H9 (cell line): Measurements from ENCODE around the gene ZNF319. TPM values are rescaled to one million over a fixed set of nuclear protein-coding genes. Genes with fewer than 3 reads are reported as not detected.

Experiments
- DNase-seq: peaks from one replicate; pipeline ENCODE4 v3.0.0-alpha.2; 2017
- H2AFZ ChIP-seq: one replicate; pipeline ENCODE4 v1.6.1; 2013; ENCODE audit warnings: mild to moderate bottlenecking, low read length, control low read depth, moderate library complexity
- H2AK5ac ChIP-seq: 2 replicates; pipeline ENCODE4 v1.6.1; 2013; ENCODE audit warnings: low read length, control low read depth, mixed read lengths; ENCODE audit not compliant: insufficient read length
- H2BK120ac ChIP-seq: one replicate; pipeline ENCODE4 v1.6.1; 2013; ENCODE audit warnings: low read depth, mild to moderate bottlenecking, low read length, control low read depth, inconsistent platforms; ENCODE audit not compliant: poor library complexity, severe bottlenecking
- H2BK12ac ChIP-seq: 2 replicates; pipeline ENCODE4 v1.6.1; 2013; ENCODE audit warnings: low read length, control low read depth, mixed read lengths, low read depth; ENCODE audit not compliant: insufficient read length
- H2BK15ac ChIP-seq: 2 replicates; pipeline ENCODE4 v1.6.1; 2013; ENCODE audit warnings: low read depth, low read length, control low read depth
- H2BK20ac ChIP-seq: one replicate; pipeline ENCODE4 v1.6.1; 2013; ENCODE audit warnings: low read depth, mild to moderate bottlenecking, low read length, control low read depth, inconsistent platforms; ENCODE audit not compliant: poor library complexity, severe bottlenecking
- H2BK5ac ChIP-seq: 2 replicates; pipeline ENCODE4 v1.6.1; 2013; ENCODE audit warnings: low read length, control low read depth, mixed read lengths; ENCODE audit not compliant: insufficient read length
- H3K14ac ChIP-seq: 2 replicates; pipeline ENCODE4 v1.6.1; 2013; ENCODE audit warnings: low read length, control low read depth; ENCODE audit not compliant: insufficient read depth
- H3K18ac ChIP-seq: 2 replicates; pipeline ENCODE4 v1.6.1; 2013; ENCODE audit warnings: low read depth, mild to moderate bottlenecking, mixed read lengths, low read length, control low read depth; ENCODE audit not compliant: insufficient read length
- H3K23ac ChIP-seq: 2 replicates; pipeline ENCODE4 v1.6.1; 2013; ENCODE audit warnings: low read length, control low read depth, mixed read lengths, low read depth; ENCODE audit not compliant: insufficient read length
- H3K23me2 ChIP-seq: 2 replicates; pipeline ENCODE4 v1.6.1; 2013; ENCODE audit warnings: low read depth, mild to moderate bottlenecking, mixed read lengths, low read length, control low read depth; ENCODE audit not compliant: insufficient read length, poor library complexity, severe bottlenecking
- H3K27ac ChIP-seq: 2 replicates; pipeline ENCODE4 v1.5.1; 2013; ENCODE audit warnings: low read length, control low read depth, mixed read lengths, low read depth; ENCODE audit not compliant: insufficient read length
- H3K27me3 ChIP-seq: 2 replicates; pipeline ENCODE4 v1.6.1; 2013; ENCODE audit warnings: low read length, control low read depth, inconsistent platforms; ENCODE audit not compliant: insufficient read depth
- H3K4ac ChIP-seq: 2 replicates; pipeline ENCODE4 v1.6.1; 2013; ENCODE audit warnings: low read depth, mild to moderate bottlenecking, control low read depth, inconsistent platforms, low read length, moderate library complexity
- H3K4me1 ChIP-seq: 2 replicates; pipeline ENCODE4 v1.6.1; 2013; ENCODE audit warnings: low read length, control low read depth, inconsistent platforms; ENCODE audit not compliant: insufficient read depth
- H3K4me2 ChIP-seq: 2 replicates; pipeline ENCODE4 v1.6.1; 2013; ENCODE audit warnings: low read length, control low read depth, mixed read lengths; ENCODE audit not compliant: insufficient read length, insufficient read depth
- H3K56ac ChIP-seq: 2 replicates; pipeline ENCODE4 v1.6.1; 2013; ENCODE audit warnings: low read depth, mild to moderate bottlenecking, mixed read lengths, low read length, control low read depth; ENCODE audit not compliant: insufficient read length
- H3K79me1 ChIP-seq: 2 replicates; pipeline ENCODE4 v1.6.1; 2013; ENCODE audit warnings: low read depth, mild to moderate bottlenecking, moderate library complexity, low read length, control low read depth, inconsistent platforms; ENCODE audit not compliant: insufficient read depth, poor library complexity, severe bottlenecking
- H3K79me2 ChIP-seq: 2 replicates; pipeline ENCODE4 v1.6.1; 2013; ENCODE audit warnings: low read length, control low read depth, inconsistent platforms; ENCODE audit not compliant: insufficient read depth
- H3K9ac ChIP-seq: 2 replicates; pipeline ENCODE4 v1.6.1; 2013; ENCODE audit warnings: low read length, control low read depth, mixed read lengths; ENCODE audit not compliant: insufficient read length; ENCODE audit errors: extremely low read depth
- H3K9me3 ChIP-seq: one replicate; pipeline ENCODE4 v1.6.1; 2013; ENCODE audit warnings: low read depth, low read length, inconsistent platforms; ENCODE audit not compliant: control insufficient read depth
- H3T11ph ChIP-seq: one replicate; pipeline ENCODE4 v1.6.1; 2013; ENCODE audit warnings: mild to moderate bottlenecking, low read length, control low read depth, inconsistent platforms
- H4K20me1 ChIP-seq: one replicate; pipeline ENCODE4 v1.6.1; 2013; ENCODE audit not compliant: control insufficient read depth, insufficient read length, insufficient read depth
- H4K5ac ChIP-seq: 2 replicates; pipeline ENCODE4 v1.6.1; 2013; ENCODE audit warnings: low read depth, mild to moderate bottlenecking, mixed read lengths, low read length, control low read depth; ENCODE audit not compliant: insufficient read length
- H4K8ac ChIP-seq: replicated peaks from 2 replicates; pipeline ENCODE4 v1.6.1; 2013; ENCODE audit warnings: low read length, control low read depth, mixed read lengths, low read depth; ENCODE audit not compliant: insufficient read length
- H4K91ac ChIP-seq: 2 replicates; pipeline ENCODE4 v1.6.1; 2013; ENCODE audit warnings: low read depth, mild to moderate bottlenecking, moderate library complexity, mixed read lengths, low read length, control low read depth; ENCODE audit not compliant: insufficient read length
- H3K27ac Mint-ChIP-seq, 3 experiments: 2 replicates in 2 of 3; 3 replicates in 1 of 3; pipeline ENCODE4 v1.8.0; 2020 to 2021; ENCODE audit warnings: mixed read lengths in 3 of 3, mild to moderate bottlenecking in 1 of 3, moderate library complexity in 1 of 3
- H3K27me3 Mint-ChIP-seq: 2 replicates; pipeline ENCODE4 v1.8.0; 2021; ENCODE audit warnings: low read depth, mild to moderate bottlenecking, moderate library complexity, mixed read lengths
- H3K36me3 Mint-ChIP-seq, 3 experiments: 2 replicates in 2 of 3; 3 replicates in 1 of 3; pipeline ENCODE4 v1.8.0; 2020 to 2021; ENCODE audit warnings: low read depth in 3 of 3, mixed read lengths in 3 of 3; ENCODE audit not compliant: insufficient read depth in 1 of 3
- H3K4me1 Mint-ChIP-seq, 2 experiments: 2 replicates each; pipeline ENCODE4 v1.8.0; 2020; ENCODE audit warnings: mixed read lengths in 2 of 2
- H3K4me3 Mint-ChIP-seq, 2 experiments: 2 replicates in 1 of 2; 3 replicates in 1 of 2; pipeline ENCODE4 v1.8.0; 2020 to 2021; ENCODE audit warnings: mild to moderate bottlenecking in 2 of 2, mixed read lengths in 2 of 2, moderate library complexity in 1 of 2
- H3K9me3 Mint-ChIP-seq, 2 experiments: 2 replicates in 1 of 2; 3 replicates in 1 of 2; pipeline ENCODE4 v1.8.0; 2020; ENCODE audit warnings: mild to moderate bottlenecking in 2 of 2, mixed read lengths in 2 of 2, moderate library complexity in 1 of 2
- WGBS: extraction: QIAGEN DNeasy Blood & Tissue Kit; methylation state at CpG from one replicate; pipeline ENCODE4 v1.1.7; 2013; ENCODE audit warnings: missing lambda C conversion rate, low lambda C conversion rate, mixed read lengths; ENCODE audit not compliant: insufficient read length; ENCODE audit errors: extremely low coverage; 5-methylcytosine and 5-hydroxymethylcytosine counted together
- total RNA-seq: library from RNA; stranded (reverse); gene quantifications from 2 replicates; pipeline ENCODE4 v1.2.1, GENCODE V29; 2021
- TF ChIP-seq, protein P1 (sequence below): fragments of 200-600 bp; sonication (generic); conservative IDR thresholded peaks from 3 replicates; pipeline ENCODE4 v1.8.0; 2021; ENCODE audit warnings: antibody characterized with exemption, mild to moderate bottlenecking

Gene ZNF319
- total RNA-seq, 1 experiment from 2014 or later: 5.6 TPM

DNA sequence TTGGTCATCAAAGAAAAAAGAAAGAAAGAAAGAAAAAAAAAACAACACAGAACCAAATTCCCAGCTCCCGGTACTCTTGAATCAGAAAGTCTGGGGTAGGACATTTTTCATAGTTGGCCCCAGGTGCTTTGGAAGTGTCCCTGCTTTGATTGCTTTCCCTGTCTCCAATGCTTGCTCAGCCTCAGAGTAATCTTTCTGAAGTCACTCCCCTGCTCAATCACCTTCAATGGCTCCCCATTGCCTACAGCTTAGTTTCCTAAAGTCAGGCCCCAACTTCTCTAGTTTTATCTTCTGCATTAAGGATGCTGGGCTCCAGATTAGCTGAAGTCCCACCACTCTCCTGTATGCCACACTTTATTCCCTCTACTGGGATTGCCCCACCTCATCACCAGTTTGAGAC lies 46.6 kb downstream of the ZNF319 start:
- Mint-ChIP-seq H3K36me3 (no peaks in the 10 kb centered on the region), H3K4me3 (no peak overlapping the region), H3K27ac (no peak overlapping the region), H3K27me3 (no peaks in the 10 kb centered on the region; the same call in 1 of the 2 replicates), H3K4me1 (peaks cover 16 to 27% of the 10 kb centered on the region in 2 experiments; a peak in 3 of 4 replicates), H3K9me3 (no peaks in the 10 kb centered on the region)
- Histone ChIP-seq H3K4me2 (no peak overlapping the region), H2BK5ac (no peak overlapping the region), H2AFZ (no peak overlapping the region), H3K18ac (no peak overlapping the region), H3K9ac (no peak overlapping the region), H3K4me1 (no peaks in the 10 kb centered on the region), H3K4ac (no peak overlapping the region), H3K9me3 (no peaks in the 10 kb centered on the region), H4K20me1 (no peaks in the 10 kb centered on the region), H2BK20ac (no peak overlapping the region), H3K79me1 (no peaks in the 10 kb centered on the region), H3K27ac (no peak overlapping the region), H4K8ac (no peak overlapping the region), H3K27me3 (no peaks in the 10 kb centered on the region), H2BK12ac (no peak overlapping the region), H4K5ac (no peak overlapping the region), H3K23me2 (no peaks in the 10 kb centered on the region), H3K56ac (no peak overlapping the region), H3K14ac (no peak overlapping the region), H4K91ac (no peak overlapping the region), H3K79me2 (no peaks in the 10 kb centered on the region), H3K23ac (no peak overlapping the region), H2AK5ac (no peak overlapping the region), H3T11ph (no peak overlapping the region), H2BK120ac (no peak overlapping the region), H2BK15ac (no peak overlapping the region)
- no CpG with 5 or more reads among the region's 1 CpG for WGBS
- no peak for DNase-seq
- TF ChIP-seq, protein P1, sequence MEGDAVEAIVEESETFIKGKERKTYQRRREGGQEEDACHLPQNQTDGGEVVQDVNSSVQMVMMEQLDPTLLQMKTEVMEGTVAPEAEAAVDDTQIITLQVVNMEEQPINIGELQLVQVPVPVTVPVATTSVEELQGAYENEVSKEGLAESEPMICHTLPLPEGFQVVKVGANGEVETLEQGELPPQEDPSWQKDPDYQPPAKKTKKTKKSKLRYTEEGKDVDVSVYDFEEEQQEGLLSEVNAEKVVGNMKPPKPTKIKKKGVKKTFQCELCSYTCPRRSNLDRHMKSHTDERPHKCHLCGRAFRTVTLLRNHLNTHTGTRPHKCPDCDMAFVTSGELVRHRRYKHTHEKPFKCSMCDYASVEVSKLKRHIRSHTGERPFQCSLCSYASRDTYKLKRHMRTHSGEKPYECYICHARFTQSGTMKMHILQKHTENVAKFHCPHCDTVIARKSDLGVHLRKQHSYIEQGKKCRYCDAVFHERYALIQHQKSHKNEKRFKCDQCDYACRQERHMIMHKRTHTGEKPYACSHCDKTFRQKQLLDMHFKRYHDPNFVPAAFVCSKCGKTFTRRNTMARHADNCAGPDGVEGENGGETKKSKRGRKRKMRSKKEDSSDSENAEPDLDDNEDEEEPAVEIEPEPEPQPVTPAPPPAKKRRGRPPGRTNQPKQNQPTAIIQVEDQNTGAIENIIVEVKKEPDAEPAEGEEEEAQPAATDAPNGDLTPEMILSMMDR: no peak
